Activated CD8-positive, alpha-beta T cell treated with anti-CD3 and anti-CD28 coated beads, Interleukin-2, amount 10 ng/mL, durations not matched to agents 7 days and 5 days (primary cell): ENCODE measurements around the gene ZNF681. TPM values are rescaled to one million over a fixed set of nuclear protein-coding genes. Genes with fewer than 3 reads are reported as not detected.
"Not testable (repeated sequence)": the region's sequence is repeated elsewhere in the genome, so short reads cannot be mapped to it uniquely, and the experiment has no call there.

ENCODE experiments used
- ATAC-seq: fragments of 150-1000 bp; cut with Tn5 transposase; one replicate; pipeline ENCODE4 v1.10.0; 2021; ENCODE audit warnings: moderate library complexity
- CTCF ChIA-PET: fragments of 350-600 bp; sonication (Branson Sonifier 250); formaldehyde crosslinking; loops from one replicate; lab custom pipeline; 2021; ENCODE audit warnings: antibody characterized with exemption; lab: Charles Lee
- POLR2A ChIA-PET: fragments of 350-600 bp; sonication (Branson Sonifier 250); formaldehyde crosslinking; loops from one replicate; lab custom pipeline; 2021; ENCODE audit warnings: antibody characterized with exemption; lab: Charles Lee
- DNase-seq: peaks from one replicate; pipeline ENCODE4 v3.0.0-alpha.2; 2020
- H3K27ac Mint-ChIP-seq: one replicate; pipeline ENCODE4 v1.8.0; 2021; ENCODE audit warnings: mild to moderate bottlenecking, mixed read lengths
- H3K27me3 Mint-ChIP-seq: one replicate; pipeline ENCODE4 v1.8.0; 2021; ENCODE audit warnings: low read depth, mixed read lengths
- H3K36me3 Mint-ChIP-seq: one replicate; pipeline ENCODE4 v1.8.0; 2021; ENCODE audit warnings: low read depth, mixed read lengths
- H3K4me1 Mint-ChIP-seq: one replicate; pipeline ENCODE4 v1.8.0; 2021; ENCODE audit warnings: low read depth, mixed read lengths
- H3K4me3 Mint-ChIP-seq: one replicate; pipeline ENCODE4 v1.8.0; 2021; ENCODE audit warnings: mild to moderate bottlenecking, mixed read lengths
- H3K9me3 Mint-ChIP-seq: one replicate; pipeline ENCODE4 v1.8.0; 2022; ENCODE audit warnings: mixed read lengths; ENCODE audit not compliant: insufficient read depth
- total RNA-seq, 2 experiments: library from RNA; stranded (reverse); gene quantifications; one replicate each; pipeline ENCODE4 v1.2.3, GENCODE V29; 2021

Gene ZNF681
- total RNA-seq, 2 experiments from 2014 or later = 5.5 to 7.5 TPM

DNA sequence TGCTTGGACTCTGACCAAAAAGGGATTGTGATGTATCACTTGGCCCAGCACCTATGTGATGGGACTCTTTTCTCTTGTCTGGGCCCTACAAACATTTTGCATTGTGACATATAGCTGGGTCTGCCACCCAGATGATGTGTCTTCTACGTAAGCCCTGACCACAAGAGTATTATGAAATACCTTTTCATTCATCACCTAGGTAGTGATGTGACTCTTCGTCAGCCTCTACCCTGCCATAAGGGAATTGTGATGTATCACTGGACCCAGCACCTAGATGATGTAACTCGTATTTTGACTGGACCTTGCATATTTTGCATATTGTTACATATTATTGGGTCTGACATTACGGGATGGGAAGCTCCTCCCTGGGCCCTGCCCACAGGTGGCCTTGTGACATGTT, 29.7 kb upstream of the ZNF681 start:
- ChIA-PET POLR2A (no interaction called here), CTCF (interaction anchor here (1.1 kb wide), 1 partner anchor 11 kb away, joined by 4 read pairs; no protein-coding TSS in a partner anchor)
- Mint-ChIP-seq H3K4me3 (no peak overlapping the region), H3K27ac (no peak overlapping the region), H3K36me3 (peaks cover 50% of the 10 kb centered on the region), H3K27me3 (no peaks in the 10 kb centered on the region), H3K4me1 (peaks cover 7% of the 10 kb centered on the region), H3K9me3 (peaks cover 15% of the 10 kb centered on the region)
- ATAC-seq (no peak), DNase-seq (no peak)

DNA sequence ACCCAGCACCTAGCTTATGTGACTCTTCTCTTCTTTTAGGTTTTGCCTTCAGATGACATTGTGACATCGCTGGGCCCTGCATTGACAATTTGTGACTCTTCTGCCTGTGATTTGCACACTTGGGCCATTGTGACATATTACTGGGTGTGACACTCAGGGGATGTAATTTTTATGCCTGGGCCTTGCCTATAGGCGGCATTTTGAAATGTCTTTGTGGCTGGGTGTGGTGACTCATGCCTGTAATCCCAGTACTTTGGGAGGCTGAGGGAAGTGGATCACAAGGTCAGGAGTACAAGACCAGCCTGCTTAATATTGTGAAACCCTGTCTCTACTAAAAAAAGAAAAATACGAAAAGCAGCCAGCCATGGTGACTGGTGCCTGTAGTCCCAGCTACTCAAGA, 28.4 kb upstream of the ZNF681 start:
- H3K27me3 Mint-ChIP-seq = no peaks in the 10 kb centered on the region
- no peak overlapping the region for H3K27ac Mint-ChIP-seq
- no peak overlapping the region for H3K4me3 Mint-ChIP-seq
- ChIA-PET CTCF (no interaction called here), POLR2A (no interaction called here)
- H3K9me3 Mint-ChIP-seq = peaks cover 12% of the 10 kb centered on the region
- ATAC-seq = no peak
- peaks cover 7% of the 10 kb centered on the region for H3K4me1 Mint-ChIP-seq
- H3K36me3 Mint-ChIP-seq = peaks cover 54% of the 10 kb centered on the region
- DNase-seq = no peak

DNA sequence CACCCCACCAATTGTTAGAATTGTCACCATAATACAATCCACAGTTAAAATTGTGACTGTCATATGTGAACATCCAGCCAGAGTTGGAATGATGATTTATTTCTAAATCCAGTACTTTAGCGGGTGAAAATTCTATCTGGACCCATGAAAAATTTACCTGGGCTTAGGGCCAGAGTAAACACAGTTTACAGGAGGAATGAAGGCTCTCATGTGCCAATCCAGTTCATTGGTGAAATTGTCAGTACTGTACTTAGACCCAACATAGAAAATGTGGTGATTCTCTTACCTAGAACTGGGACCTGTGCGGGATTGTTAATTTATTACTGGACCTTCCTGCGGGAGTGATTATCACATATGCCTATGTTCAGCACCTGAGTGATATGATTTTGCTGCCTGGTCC, 27.3 kb upstream of the ZNF681 start:
- Mint-ChIP-seq H3K27ac (no peak overlapping the region), H3K4me1 (peaks cover 7% of the 10 kb centered on the region), H3K4me3 (no peak overlapping the region), H3K27me3 (no peaks in the 10 kb centered on the region), H3K36me3 (peaks cover 57% of the 10 kb centered on the region), H3K9me3 (peaks cover 10% of the 10 kb centered on the region)
- ATAC-seq (no peak), DNase-seq (no peak)
- POLR2A ChIA-PET = no interaction called here
- CTCF ChIA-PET = no interaction called here

DNA sequence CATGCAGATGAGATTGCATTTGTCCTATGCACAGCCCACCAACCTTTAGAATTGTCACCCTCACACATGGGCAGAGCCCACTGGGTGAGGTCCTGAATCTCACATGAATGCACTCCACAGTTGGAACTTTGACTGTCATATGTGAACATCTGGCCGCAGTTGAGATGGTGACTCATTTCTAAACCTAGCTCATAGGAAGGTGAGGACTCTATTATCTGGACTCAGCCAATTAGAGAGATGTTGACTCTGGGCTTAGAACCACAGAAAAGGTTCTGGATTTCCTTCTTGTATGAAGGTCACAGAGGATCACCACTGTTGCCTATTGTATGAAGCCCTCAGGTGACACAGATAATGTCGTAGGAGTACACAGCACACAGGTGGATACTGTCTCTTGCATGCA, 25.6 kb upstream of the ZNF681 start:
- H3K27me3 Mint-ChIP-seq = no peaks in the 10 kb centered on the region

DNA sequence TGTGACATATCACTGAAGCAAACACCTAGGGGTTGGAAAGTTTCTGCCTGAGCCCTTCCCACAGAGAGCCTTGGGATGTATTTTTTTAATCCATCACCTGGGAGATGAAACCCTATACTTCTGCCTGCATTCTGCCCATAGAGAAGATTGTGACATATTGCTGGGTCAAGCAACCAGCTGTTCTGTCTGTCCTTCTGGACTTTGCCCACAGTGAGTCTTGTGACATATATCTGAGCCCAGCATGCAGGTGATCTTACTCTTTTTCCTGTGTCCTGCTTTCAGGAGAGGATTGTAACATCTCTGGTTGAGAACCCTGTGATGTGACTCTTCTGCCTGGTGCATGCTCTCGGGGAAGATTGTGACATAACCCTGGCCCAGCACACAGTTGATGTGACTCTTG, 24.9 kb upstream of the ZNF681 start:
- ChIA-PET POLR2A (interaction anchor here (1.0 kb wide), 1 partner anchor 26 kb away, joined by 3 read pairs; no protein-coding TSS in a partner anchor), CTCF (no interaction called here)
- peaks cover 67% of the 10 kb centered on the region for H3K36me3 Mint-ChIP-seq
- peaks cover 21% of the 10 kb centered on the region for H3K9me3 Mint-ChIP-seq
- H3K4me3 Mint-ChIP-seq = no peak overlapping the region
- H3K4me1 Mint-ChIP-seq = peaks cover 8% of the 10 kb centered on the region
- DNase-seq (no peak), ATAC-seq (no peak)
- H3K27ac Mint-ChIP-seq = no peak overlapping the region
- no peaks in the 10 kb centered on the region for H3K27me3 Mint-ChIP-seq

More for the DNA sequence above, 25.6 kb upstream of the ZNF681 start:
- H3K9me3 Mint-ChIP-seq = peaks cover 18% of the 10 kb centered on the region
- H3K27ac Mint-ChIP-seq = no peak overlapping the region
- no peak overlapping the region for H3K4me3 Mint-ChIP-seq
- peaks cover 66% of the 10 kb centered on the region for H3K36me3 Mint-ChIP-seq
- ChIA-PET CTCF (no interaction called here), POLR2A (interaction anchor here (1.0 kb wide), 1 partner anchor 26 kb away, joined by 3 read pairs; no protein-coding TSS in a partner anchor)
- ATAC-seq (no peak), DNase-seq (no peak)
- H3K4me1 Mint-ChIP-seq = peaks cover 7% of the 10 kb centered on the region

DNA sequence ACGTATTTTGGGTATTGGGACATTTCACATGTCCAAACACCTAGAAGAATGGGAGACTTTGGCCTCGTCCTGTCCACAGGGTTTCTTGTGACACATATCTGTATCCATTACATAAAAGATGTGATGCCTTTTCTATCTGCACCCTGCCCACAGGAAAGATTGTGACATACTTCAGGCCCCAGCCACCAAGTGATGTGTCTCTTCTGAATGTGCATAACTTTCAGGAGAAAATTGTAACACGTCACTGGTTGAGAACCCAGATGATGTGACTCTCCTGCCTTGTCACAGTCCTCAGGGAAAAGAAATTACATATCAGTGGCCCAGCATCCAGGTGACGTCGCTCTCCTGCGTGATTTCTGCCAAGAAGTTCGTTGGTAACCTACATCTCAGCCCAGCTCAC, 21.0 kb upstream of the ZNF681 start:
- H3K4me1 Mint-ChIP-seq = peaks cover 23% of the 10 kb centered on the region
- no peaks in the 10 kb centered on the region for H3K27me3 Mint-ChIP-seq
- ChIA-PET CTCF (interaction anchor here (0.7 kb wide), 1 partner anchor 20 kb away, joined by 3 read pairs; no protein-coding TSS in a partner anchor), POLR2A (no interaction called here)
- no peak overlapping the region for H3K27ac Mint-ChIP-seq
- DNase-seq (no peak), ATAC-seq (no peak)
- H3K9me3 Mint-ChIP-seq = peaks cover 13% of the 10 kb centered on the region
- peaks cover 62% of the 10 kb centered on the region for H3K36me3 Mint-ChIP-seq
- H3K4me3 Mint-ChIP-seq = no peak overlapping the region

DNA sequence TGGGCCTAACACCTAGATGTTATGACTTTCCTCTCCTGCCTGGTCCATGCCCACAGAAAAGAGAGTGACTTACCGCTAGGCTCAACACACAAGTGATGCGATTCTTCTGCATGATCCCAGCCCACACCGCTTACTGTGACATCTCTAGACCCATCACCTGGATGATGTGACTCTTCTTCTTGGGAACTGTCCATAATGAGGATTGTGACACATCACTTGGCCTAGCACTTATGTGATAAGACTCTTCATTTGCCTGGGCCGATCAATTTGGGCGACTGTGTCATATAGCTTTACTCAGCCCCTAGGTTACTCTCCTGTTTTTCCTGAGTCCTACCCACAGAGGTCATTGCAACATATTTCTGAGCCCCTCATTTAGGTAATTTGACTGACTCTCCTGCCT, 19.9 kb upstream of the ZNF681 start:
- CTCF ChIA-PET = no interaction called here
- peaks cover 62% of the 10 kb centered on the region for H3K36me3 Mint-ChIP-seq

DNA sequence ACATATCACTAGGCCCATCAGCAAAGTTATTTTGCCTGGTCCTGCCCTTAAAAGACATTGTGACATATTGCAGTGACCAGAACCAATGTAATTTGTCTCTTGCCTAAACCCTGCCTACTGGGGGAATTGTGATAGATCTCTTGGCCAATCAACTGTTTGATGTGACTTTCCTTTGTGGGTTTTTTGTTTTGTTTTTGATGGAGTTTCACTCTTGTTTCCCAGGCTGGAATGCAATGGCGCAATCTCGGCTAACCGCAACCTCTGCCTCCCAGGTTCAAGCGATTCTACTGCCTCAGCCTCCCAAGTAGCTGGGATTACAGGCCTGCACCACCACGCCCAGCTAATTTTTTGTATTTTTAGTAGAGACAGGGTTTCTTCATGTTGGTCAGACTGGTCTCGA, 19.3 kb upstream of the ZNF681 start:
- DNase-seq, H3K27ac Mint-ChIP-seq, ATAC-seq, H3K4me3 Mint-ChIP-seq, POLR2A ChIA-PET, H3K27me3 Mint-ChIP-seq, CTCF ChIA-PET: not testable (repeated sequence)
- H3K9me3 Mint-ChIP-seq = peaks cover 13% of the 10 kb centered on the region
- H3K36me3 Mint-ChIP-seq = peaks cover 58% of the 10 kb centered on the region
- peaks cover 16% of the 10 kb centered on the region for H3K4me1 Mint-ChIP-seq

More for the DNA sequence above, 19.9 kb upstream of the ZNF681 start:
- DNase-seq (no peak), ATAC-seq (no peak)
- no peaks in the 10 kb centered on the region for H3K27me3 Mint-ChIP-seq
- H3K9me3 Mint-ChIP-seq = peaks cover 13% of the 10 kb centered on the region
- no peak overlapping the region for H3K4me3 Mint-ChIP-seq
- H3K4me1 Mint-ChIP-seq = peaks cover 18% of the 10 kb centered on the region
- POLR2A ChIA-PET = no interaction called here
- no peak overlapping the region for H3K27ac Mint-ChIP-seq

DNA sequence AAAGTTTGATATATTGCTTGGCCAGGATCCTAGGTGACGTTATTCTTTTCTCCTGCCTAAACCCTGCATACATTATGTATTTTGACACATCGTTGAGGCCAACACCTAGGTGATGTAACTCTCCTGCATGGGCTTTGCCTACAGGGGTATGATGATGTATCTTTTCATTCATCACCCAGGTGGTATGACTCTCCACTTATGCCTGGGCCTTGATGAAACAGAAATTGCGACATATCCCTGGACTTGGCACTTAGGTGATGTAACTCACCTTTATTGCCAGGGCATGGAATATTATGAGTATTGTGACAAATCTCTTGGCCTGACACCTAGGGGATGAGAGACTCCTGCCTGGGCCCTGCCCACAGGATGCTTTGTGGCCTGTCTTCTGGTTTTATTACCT, 18.5 kb upstream of the ZNF681 start:
- ATAC-seq (no peak), DNase-seq (no peak)
- Mint-ChIP-seq H3K27me3 (no peaks in the 10 kb centered on the region), H3K36me3 (peaks cover 58% of the 10 kb centered on the region), H3K4me1 (peaks cover 16% of the 10 kb centered on the region), H3K9me3 (peaks cover 13% of the 10 kb centered on the region), H3K27ac (peak overlapping the region; percentile 27), H3K4me3 (no peak overlapping the region)
- ChIA-PET POLR2A (no interaction called here), CTCF (no interaction called here)

DNA sequence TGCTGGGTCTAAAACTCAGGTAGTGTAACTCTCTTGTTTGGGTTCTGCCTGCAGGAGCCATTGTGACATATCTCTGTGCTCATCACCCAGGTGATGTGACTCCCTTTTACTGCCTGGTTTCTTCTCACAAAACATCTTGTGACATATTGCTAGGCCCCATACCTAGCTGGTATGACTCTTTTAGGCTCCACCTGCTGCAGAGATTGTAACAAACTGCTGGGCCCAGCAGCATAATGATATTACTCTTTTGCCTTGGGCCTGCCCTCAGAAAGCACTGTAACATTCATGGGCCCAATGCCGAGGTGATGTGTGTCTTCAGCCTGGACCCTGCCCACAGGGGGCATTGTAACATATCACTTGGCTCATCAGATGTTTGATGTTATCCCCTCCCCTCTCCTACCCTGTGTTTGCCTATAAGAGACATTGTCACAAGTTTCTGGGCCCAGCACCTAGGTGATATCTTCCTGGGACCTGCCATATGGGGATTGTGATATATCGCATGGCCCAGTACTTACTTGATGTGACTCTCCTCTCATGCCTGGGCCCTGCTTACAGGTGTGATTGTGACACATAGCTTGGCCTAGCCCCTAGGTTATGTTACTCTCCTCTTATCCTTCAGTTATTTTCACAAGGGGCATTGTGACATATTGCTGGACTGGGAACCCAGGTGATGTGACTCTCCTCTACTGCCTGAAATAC, 18.0 kb upstream of the ZNF681 start:
- Mint-ChIP-seq H3K4me1 (peaks cover 16% of the 10 kb centered on the region), H3K36me3 (peaks cover 53% of the 10 kb centered on the region), H3K4me3 (no peak overlapping the region), H3K27me3 (no peaks in the 10 kb centered on the region), H3K27ac (no peak overlapping the region), H3K9me3 (peaks cover 13% of the 10 kb centered on the region)
- ChIA-PET POLR2A (no interaction called here), CTCF (no interaction called here)
- ATAC-seq (no peak), DNase-seq (no peak)

DNA sequence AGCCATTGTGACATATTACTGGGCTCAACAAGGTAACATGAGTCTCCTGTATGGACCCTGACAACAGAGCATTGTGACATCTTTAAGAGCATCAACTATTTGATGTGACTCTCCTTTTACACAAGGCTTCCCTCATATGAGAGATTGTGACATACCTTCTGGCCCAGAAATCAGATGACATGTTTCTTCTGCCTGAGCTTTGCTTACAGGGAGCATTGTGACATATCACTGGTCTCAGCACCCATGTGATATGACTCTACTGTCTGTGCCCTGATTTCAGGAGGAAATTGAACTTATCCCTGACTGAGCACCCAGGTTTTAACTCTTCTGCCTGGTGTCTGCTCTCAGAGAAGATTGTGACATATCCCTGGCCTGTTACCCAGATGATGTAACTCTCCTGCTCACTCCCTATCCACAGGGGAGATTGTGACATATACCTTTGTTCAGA, 15.9 kb upstream of the ZNF681 start:
- DNase-seq = no peak
- POLR2A ChIA-PET = no interaction called here

DNA sequence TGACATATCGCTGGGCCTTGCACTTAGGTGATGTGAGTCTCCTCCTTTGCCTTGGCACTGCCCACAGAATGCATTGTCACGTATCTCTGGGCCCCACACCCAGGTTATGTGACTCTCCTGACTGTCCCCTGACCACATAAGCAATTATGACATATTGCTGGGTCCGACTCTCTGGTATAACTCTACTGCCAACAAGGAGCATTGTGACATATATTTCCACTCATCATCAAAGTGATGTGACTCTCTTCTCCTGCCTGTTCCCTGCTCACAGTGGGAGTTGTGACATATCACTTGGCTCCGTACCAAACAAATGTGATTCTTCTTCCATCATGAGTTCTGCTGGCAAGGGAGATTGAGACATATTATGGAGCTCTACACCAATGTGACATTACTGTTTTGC, 15.4 kb upstream of the ZNF681 start:
- Mint-ChIP-seq H3K4me1 (peaks cover 20% of the 10 kb centered on the region), H3K9me3 (peaks cover 4% of the 10 kb centered on the region), H3K36me3 (peaks cover 55% of the 10 kb centered on the region), H3K27me3 (no peaks in the 10 kb centered on the region), H3K27ac (no peak overlapping the region), H3K4me3 (no peak overlapping the region)
- POLR2A ChIA-PET = no interaction called here
- CTCF ChIA-PET = no interaction called here
- no peak for DNase-seq
- no peak for ATAC-seq

More for the DNA sequence above, 15.9 kb upstream of the ZNF681 start:
- Mint-ChIP-seq H3K9me3 (peaks cover 8% of the 10 kb centered on the region), H3K4me3 (no peak overlapping the region), H3K27ac (no peak overlapping the region), H3K36me3 (peaks cover 59% of the 10 kb centered on the region), H3K27me3 (no peaks in the 10 kb centered on the region), H3K4me1 (peaks cover 20% of the 10 kb centered on the region)
- no peak for ATAC-seq
- CTCF ChIA-PET = no interaction called here
